Lower leg skin (tissue), 4 donors: Measurements from ENCODE around the gene ZC3H7B. TPM values are rescaled to one million over a fixed set of nuclear protein-coding genes. Genes with fewer than 3 reads are reported as not detected.

Source experiments
- DNase-seq, 2 donors: peaks; one replicate each; pipeline ENCODE4 v3.0.0-alpha.2; 2019; ENCODE audit warnings: low spot score in 2 of 2
- H3K4me3 ChIP-seq: fragments of 200-600 bp; sonication (generic); 2 replicates; pipeline ENCODE4 v1.5.1; 2017; ENCODE audit warnings: mild to moderate bottlenecking, low read depth; ENCODE audit not compliant: poor library complexity, severe bottlenecking
- POLR2A ChIP-seq, 2 donors: fragments of 450-650 bp; IDR thresholded peaks; one replicate each; pipeline ENCODE4 v1.6.1; 2016 to 2017; ENCODE audit warnings: antibody characterized with exemption in 2 of 2, mild to moderate bottlenecking in 1 of 2, moderate library complexity in 1 of 2
- WGBS, 2 donors: methylation state at CpG; one replicate each; pipeline ENCODE4 v1.1.5; 2018; 5-methylcytosine and 5-hydroxymethylcytosine counted together
- intact Hi-C: fragments of 100-400 bp; cut with DNase I; formaldehyde crosslinking; loops from one replicate; pipeline ENCODE4 v1.15.0; 2023; ENCODE audit warnings: low total_unique reads
- total RNA-seq, 4 donors: library from RNA; depleted of rRNA; stranded (reverse); fragments of >200 nt; gene quantifications; one replicate each; pipeline ENCODE4 v1.1.0, GENCODE V29; 2016
- TF ChIP-seq, protein P1 (sequence below), 3 donors: fragments of 450-650 bp; IDR thresholded peaks; one replicate each; pipeline ENCODE4 v1.5.1; 2016; ENCODE audit warnings: antibody characterized with exemption in 3 of 3, mild to moderate bottlenecking in 3 of 3, moderate library complexity in 2 of 3

ZC3H7B gene
- total RNA-seq, 4 donors from 2014 or later, result 19.9 to 39.9 (median 31.2) TPM

GRCh38 chr22:41324821-41325528, 23.6 kb downstream of the ZC3H7B start:
- no peak for DNase-seq
- H3K4me3 ChIP-seq, result no peak overlapping the region
- TF ChIP-seq, protein P1, sequence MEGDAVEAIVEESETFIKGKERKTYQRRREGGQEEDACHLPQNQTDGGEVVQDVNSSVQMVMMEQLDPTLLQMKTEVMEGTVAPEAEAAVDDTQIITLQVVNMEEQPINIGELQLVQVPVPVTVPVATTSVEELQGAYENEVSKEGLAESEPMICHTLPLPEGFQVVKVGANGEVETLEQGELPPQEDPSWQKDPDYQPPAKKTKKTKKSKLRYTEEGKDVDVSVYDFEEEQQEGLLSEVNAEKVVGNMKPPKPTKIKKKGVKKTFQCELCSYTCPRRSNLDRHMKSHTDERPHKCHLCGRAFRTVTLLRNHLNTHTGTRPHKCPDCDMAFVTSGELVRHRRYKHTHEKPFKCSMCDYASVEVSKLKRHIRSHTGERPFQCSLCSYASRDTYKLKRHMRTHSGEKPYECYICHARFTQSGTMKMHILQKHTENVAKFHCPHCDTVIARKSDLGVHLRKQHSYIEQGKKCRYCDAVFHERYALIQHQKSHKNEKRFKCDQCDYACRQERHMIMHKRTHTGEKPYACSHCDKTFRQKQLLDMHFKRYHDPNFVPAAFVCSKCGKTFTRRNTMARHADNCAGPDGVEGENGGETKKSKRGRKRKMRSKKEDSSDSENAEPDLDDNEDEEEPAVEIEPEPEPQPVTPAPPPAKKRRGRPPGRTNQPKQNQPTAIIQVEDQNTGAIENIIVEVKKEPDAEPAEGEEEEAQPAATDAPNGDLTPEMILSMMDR (IDR thresholded peaks at IDR 0.05), result no peak
- no peak for TF ChIP-seq POLR2A (IDR thresholded peaks at IDR 0.05)
- WGBS, 2 donors, result 85 to 99% methylated on average over 5 of the region's 5 CpGs
- intact Hi-C loops, result no loop called here

- no peak for DNase-seq
- 84 to 91% methylated on average over 16 of the region's 16 CpGs for WGBS, 2 donors
- intact Hi-C loops, result no loop called here
- H3K4me3 ChIP-seq, result no peak overlapping the region
- TF ChIP-seq, protein P1 (IDR thresholded peaks at IDR 0.05), result no peak
- no peak for TF ChIP-seq POLR2A (IDR thresholded peaks at IDR 0.05)
Observed at GRCh38 chr22:41327124-41327523, 25.8 kb downstream of the ZC3H7B start.

- TF ChIP-seq POLR2A (IDR thresholded peaks at IDR 0.05), result no peak
- TF ChIP-seq, protein P1 (IDR thresholded peaks at IDR 0.05), result no peak
- WGBS, 2 donors, result 93 to 94% methylated on average over 7 of the region's 7 CpGs
- intact Hi-C loops, result no loop called here
Observed at GRCh38 chr22:41330169-41330568, 28.8 kb downstream of the ZC3H7B start.

DNA sequence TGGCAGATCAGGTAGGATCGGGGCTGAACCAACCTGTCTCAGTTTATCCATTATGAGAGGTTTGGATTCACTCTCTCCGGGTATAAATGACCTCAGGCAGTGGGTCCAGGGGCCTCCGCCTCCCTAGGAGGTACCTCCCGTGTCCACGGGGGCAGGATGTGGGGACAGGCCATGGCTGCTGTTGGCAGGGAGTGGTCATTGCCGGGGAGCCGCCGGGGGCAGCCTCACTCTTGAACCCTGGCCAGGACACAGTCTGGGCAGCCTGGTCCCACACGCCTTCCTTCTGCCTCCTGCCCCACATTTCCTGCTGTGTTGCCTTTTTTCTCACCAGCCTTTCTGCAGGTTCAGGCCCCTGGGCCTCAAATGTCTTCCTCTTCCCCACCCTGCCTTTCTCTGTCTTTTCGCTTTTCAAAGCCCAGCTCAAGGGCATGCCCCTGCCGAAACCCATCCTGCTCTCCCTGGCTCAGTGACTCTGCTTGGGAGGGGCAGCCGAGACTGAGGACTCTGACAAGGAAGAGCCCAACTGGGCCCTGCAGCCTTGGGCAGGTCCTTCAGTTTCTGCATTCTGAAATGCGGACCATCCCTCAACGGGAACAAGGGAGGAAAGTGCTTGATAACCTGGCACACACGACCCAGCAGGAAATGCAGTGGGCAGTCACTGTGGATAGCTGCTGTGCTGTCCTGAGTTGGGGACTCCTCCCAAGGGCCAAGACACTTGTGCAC, 31.1 kb downstream of the ZC3H7B start:
- intact Hi-C loops, result no loop called here
- TF ChIP-seq, protein P1 (IDR thresholded peaks at IDR 0.05), result no peak
- TF ChIP-seq POLR2A (IDR thresholded peaks at IDR 0.05), result no peak
- DNase-seq, result no peak
- H3K4me3 ChIP-seq, result no peak overlapping the region
- WGBS, 2 donors, result 91 to 93% methylated on average over 15 of the region's 15 CpGs

More at GRCh38 chr22:41330169-41330568, 28.8 kb downstream of the ZC3H7B start:
- no peak for DNase-seq
- H3K4me3 ChIP-seq, result no peak overlapping the region

GRCh38 chr22:41333806-41334205, 32.5 kb downstream of the ZC3H7B start:
- no peak overlapping the region for H3K4me3 ChIP-seq
- TF ChIP-seq POLR2A (IDR thresholded peaks at IDR 0.05), result no peak
- TF ChIP-seq, protein P1 (IDR thresholded peaks at IDR 0.05), result no peak
- DNase-seq, result no peak
- 93 to 96% methylated on average over 3 of the region's 3 CpGs for WGBS, 2 donors
- intact Hi-C loops, result no loop called here
